HepG2 (cell line): Measurements from ENCODE around the gene TTC4. TPM values are rescaled to one million over a fixed set of nuclear protein-coding genes. Genes with fewer than 3 reads are reported as not detected.

Experiments
- ATAC-seq: fragments of 200-7000 bp; cut with Tn5 transposase; 3 replicates; pipeline ENCODE4 v1.9.1; 2020; ENCODE audit warnings: mild to moderate bottlenecking, moderate library complexity
- BruUV-seq: library from RNA; stranded (reverse); fragments of 400-500 nt; replicated peaks from 2 replicates; lab custom pipeline; 2021; lab: Mats Ljungman, UMichigan
- CTCF ChIA-PET: fragments of 300-600 bp; formaldehyde crosslinking; extraction: SDS; loops from one replicate; lab custom pipeline; 2021; ENCODE audit warnings: low total read pairs, inconsistent platforms, low intra/inter-chr PET ratio; lab: Yijun Ruan, JAX
- POLR2A ChIA-PET: fragments of 350-600 bp; sonication (Branson Sonifier 250); formaldehyde crosslinking; loops from one replicate; lab custom pipeline; 2020; ENCODE audit warnings: antibody characterized with exemption, inconsistent platforms; lab: Yijun Ruan, JAX
- DNase-seq: peaks from one replicate; pipeline ENCODE4 v3.0.0-alpha.2; 2015; ENCODE audit warnings: low spot score
- FAIRE-seq: peaks from 3 replicates; lab custom pipeline; 2011; peaks lifted over from hg19 to GRCh38; lab: Jason Lieb, UNC
- H2AFZ ChIP-seq: one replicate; pipeline ENCODE4 v1.6.1; 2011; ENCODE audit warnings: low read length, inconsistent platforms
- H3K27ac ChIP-seq: fragments of 300-600 bp; 3 replicates; pipeline ENCODE4 v1.8.0; 2011; ENCODE audit warnings: mixed run types, mild to moderate bottlenecking, mixed read lengths, low read length, inconsistent platforms; ENCODE audit not compliant: insufficient read depth; ENCODE audit errors: extremely low read length
- H3K27me3 ChIP-seq, 2 experiments: fragments of 200-600 bp in 1 of 2; 2 replicates in 1 of 2; 3 replicates in 1 of 2; pipeline versions ENCODE4 v1.6.0 to v1.8.0; 2011; ENCODE audit warnings: low read length in 2 of 2, mild to moderate bottlenecking in 2 of 2, moderate library complexity in 2 of 2, inconsistent platforms in 1 of 2; ENCODE audit not compliant: insufficient read depth in 2 of 2, control insufficient read depth in 1 of 2
- H3K36me3 ChIP-seq, 2 experiments: fragments of 200-600 bp in 1 of 2; replicated peaks in 1 of 2; 2 replicates in 1 of 2; 3 replicates in 1 of 2; pipeline versions ENCODE4 v1.5.1 to v1.8.0; 2011; ENCODE audit warnings: low read length in 2 of 2, inconsistent platforms in 1 of 2; ENCODE audit not compliant: insufficient read depth in 2 of 2, control insufficient read depth in 1 of 2
- H3K4me1 ChIP-seq: 2 replicates; pipeline ENCODE4 v1.5.1; 2012; ENCODE audit warnings: low read length, inconsistent platforms; ENCODE audit not compliant: insufficient read depth
- H3K4me2 ChIP-seq: 2 replicates; pipeline ENCODE4 v1.6.0; 2011; ENCODE audit warnings: low read depth, low read length, inconsistent platforms
- H3K4me3 ChIP-seq, 3 experiments: fragments of 200-600 bp in 1 of 3; sonication (generic), shearing (Covaris generic) in 1 of 3; replicated peaks in 1 of 3; 2 replicates each; pipeline ENCODE4 v1.5.1; 2011 to 2016; ENCODE audit warnings: low read length in 3 of 3, inconsistent platforms in 2 of 3, low read depth in 2 of 3, mild to moderate bottlenecking in 2 of 3, control low read depth in 1 of 3, mixed read lengths in 1 of 3; ENCODE audit not compliant: insufficient read depth in 1 of 3
- H3K79me2 ChIP-seq: one replicate; pipeline ENCODE4 v1.6.1; 2011; ENCODE audit warnings: low read length, inconsistent platforms; ENCODE audit not compliant: insufficient read depth
- H3K9ac ChIP-seq: 2 replicates; pipeline ENCODE4 v1.6.0; 2011; ENCODE audit warnings: mild to moderate bottlenecking, low read depth, low read length, inconsistent platforms; ENCODE audit not compliant: insufficient read depth
- H3K9me3 ChIP-seq: 2 replicates; pipeline ENCODE4 v1.5.1; 2012; ENCODE audit warnings: mild to moderate bottlenecking, low read length
- H4K20me1 ChIP-seq: 2 replicates; pipeline ENCODE4 v1.6.0; 2011; ENCODE audit warnings: inconsistent platforms, mild to moderate bottlenecking, low read length, moderate library complexity; ENCODE audit not compliant: insufficient read depth
- CC2D1A ChIP-seq: sonication (generic); formaldehyde crosslinking; IDR thresholded peaks from 2 replicates; pipeline ENCODE4 v1.8.1; 2023; ENCODE audit warnings: mild to moderate bottlenecking, missing genetic modification reagents
- CEBPB ChIP-seq: IDR thresholded peaks from 2 replicates; pipeline ENCODE4 v1.6.1; 2011; ENCODE audit warnings: low read depth, low read length, improper control_type of control experiment, borderline replicate concordance
- CEBPG ChIP-seq: IDR thresholded peaks from 2 replicates; pipeline ENCODE4 v1.6.1; 2016
- MEIS1 ChIP-seq: sonication (generic); formaldehyde crosslinking; IDR thresholded peaks from 2 replicates; pipeline ENCODE4 v1.9.0; 2021; ENCODE audit warnings: mild to moderate bottlenecking, missing genetic modification reagents, moderate library complexity, borderline replicate concordance
- ZNF329 ChIP-seq: sonication (generic); formaldehyde crosslinking; IDR thresholded peaks from 2 replicates; pipeline ENCODE4 v1.9.0; 2021; ENCODE audit warnings: low read depth, mild to moderate bottlenecking, missing genetic modification reagents
- ZNF570 ChIP-seq: sonication (generic); formaldehyde crosslinking; IDR thresholded peaks from 2 replicates; pipeline ENCODE4 v1.4.0; 2020; ENCODE audit warnings: mild to moderate bottlenecking, missing genetic modification reagents, borderline replicate concordance
- WGBS: methylation state at CpG from one replicate; pipeline ENCODE4 v1.1.6; 2017; ENCODE audit warnings: low lambda C conversion rate; 5-methylcytosine and 5-hydroxymethylcytosine counted together
- in situ Hi-C: cut with HindIII; loops from 2 replicates; pipeline ENCODE4 v1.10.0; 2017; ENCODE audit warnings: low pct_unique_long_range_greater_than_20kb; ENCODE audit not compliant: extremely low pct_ligation_motif_present
- intact Hi-C: fragments of 100-400 bp; cut with micrococcal nuclease; formaldehyde crosslinking; loops from one replicate; pipeline ENCODE4 v1.10.0; 2022; ENCODE audit not compliant: unreplicated experiment
- polyA plus RNA-seq, 8 experiments: library from polyadenylated mRNA; depleted of rRNA in 3 of 8; stranded (reverse) in 7 of 8; unstranded in 1 of 8; fragments of >200 nt; fragmentation: Illumina TruSeq in 4 of 8; extraction: Trizol in 4 of 8; gene quantifications; 2 replicates each; pipeline versions ENCODE4 v1.2.1 to v1.2.3, GENCODE V29; 2011 to 2016; ENCODE audit warnings: low read depth in 4 of 8, missing spikeins in 1 of 8, mixed read lengths in 1 of 8; ENCODE audit not compliant: insufficient read depth in 1 of 8
- total RNA-seq, 5 experiments: library from RNA; depleted of rRNA; stranded (reverse); fragments of >200 nt; fragmentation: Illumina TruSeq; extraction: Trizol; gene quantifications; 2 replicates each; pipeline ENCODE4 v1.2.3, GENCODE V29; 2016; ENCODE audit warnings: low read depth in 1 of 5
- TF ChIP-seq, protein P1 (sequence below): sonication (generic); formaldehyde crosslinking; IDR thresholded peaks from 2 replicates; pipeline ENCODE4 v1.5.0; 2020; ENCODE audit warnings: missing genetic modification reagents

TTC4 gene
- total and polyA plus RNA-seq, 2 of the 13 experiments (the other 11 are each of a cell fraction or from before 2014, with no cell fraction given): 13.1 to 24.7 TPM

DNA sequence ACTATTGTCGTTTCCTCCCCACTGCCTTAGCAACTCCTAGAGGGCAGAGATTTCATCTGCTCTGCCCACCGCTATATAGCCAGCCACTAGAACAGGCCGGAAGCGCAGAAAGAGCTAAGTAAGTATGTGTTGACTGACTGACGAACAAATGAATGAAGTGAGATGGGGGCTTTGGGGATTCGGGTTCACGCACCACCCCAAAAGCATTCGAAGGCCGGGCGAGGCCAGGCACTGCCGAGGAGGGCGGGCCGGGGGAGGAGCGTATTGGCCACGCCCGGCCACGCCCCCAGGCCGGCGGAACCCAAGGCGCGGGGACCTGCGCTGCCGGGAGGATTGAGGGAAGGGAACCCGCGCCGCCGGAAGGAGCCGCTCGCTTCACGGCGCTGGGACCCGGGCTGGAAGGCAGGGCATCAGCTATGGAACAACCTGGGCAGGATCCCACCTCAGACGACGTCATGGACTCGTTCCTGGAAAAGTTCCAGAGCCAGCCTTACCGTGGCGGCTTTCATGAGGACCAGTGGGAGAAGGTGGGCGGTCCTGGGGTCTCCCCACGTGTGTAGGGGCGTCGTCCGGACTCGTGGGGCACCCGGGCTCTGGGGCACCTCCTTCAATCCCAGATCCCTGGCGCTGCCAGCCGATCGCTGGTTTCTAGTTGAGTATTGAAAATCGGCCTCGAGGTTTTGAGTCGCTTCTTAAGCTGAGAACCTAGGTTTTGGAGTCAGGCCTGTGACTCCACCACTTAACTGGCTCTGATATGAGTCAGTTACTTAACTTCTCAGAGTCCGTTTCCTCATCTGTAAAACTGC is at the start of gene TTC4 (continued):
- TF ChIP-seq, protein P1, sequence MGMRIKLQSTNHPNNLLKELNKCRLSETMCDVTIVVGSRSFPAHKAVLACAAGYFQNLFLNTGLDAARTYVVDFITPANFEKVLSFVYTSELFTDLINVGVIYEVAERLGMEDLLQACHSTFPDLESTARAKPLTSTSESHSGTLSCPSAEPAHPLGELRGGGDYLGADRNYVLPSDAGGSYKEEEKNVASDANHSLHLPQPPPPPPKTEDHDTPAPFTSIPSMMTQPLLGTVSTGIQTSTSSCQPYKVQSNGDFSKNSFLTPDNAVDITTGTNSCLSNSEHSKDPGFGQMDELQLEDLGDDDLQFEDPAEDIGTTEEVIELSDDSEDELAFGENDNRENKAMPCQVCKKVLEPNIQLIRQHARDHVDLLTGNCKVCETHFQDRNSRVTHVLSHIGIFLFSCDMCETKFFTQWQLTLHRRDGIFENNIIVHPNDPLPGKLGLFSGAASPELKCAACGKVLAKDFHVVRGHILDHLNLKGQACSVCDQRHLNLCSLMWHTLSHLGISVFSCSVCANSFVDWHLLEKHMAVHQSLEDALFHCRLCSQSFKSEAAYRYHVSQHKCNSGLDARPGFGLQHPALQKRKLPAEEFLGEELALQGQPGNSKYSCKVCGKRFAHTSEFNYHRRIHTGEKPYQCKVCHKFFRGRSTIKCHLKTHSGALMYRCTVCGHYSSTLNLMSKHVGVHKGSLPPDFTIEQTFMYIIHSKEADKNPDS (CRISPR knock-in tag): 0 out of 2 replicates have a peak, but pooled peaks have one; percentile 39
- TF ChIP-seq ZNF570 (CRISPR knock-in tag): no peak
- TF ChIP-seq CC2D1A (CRISPR knock-in tag): no peak
- 0 out of 2 replicates have a peak, but pooled peaks have one; percentile 49 for TF ChIP-seq ZNF329 (CRISPR knock-in tag)

DNA sequence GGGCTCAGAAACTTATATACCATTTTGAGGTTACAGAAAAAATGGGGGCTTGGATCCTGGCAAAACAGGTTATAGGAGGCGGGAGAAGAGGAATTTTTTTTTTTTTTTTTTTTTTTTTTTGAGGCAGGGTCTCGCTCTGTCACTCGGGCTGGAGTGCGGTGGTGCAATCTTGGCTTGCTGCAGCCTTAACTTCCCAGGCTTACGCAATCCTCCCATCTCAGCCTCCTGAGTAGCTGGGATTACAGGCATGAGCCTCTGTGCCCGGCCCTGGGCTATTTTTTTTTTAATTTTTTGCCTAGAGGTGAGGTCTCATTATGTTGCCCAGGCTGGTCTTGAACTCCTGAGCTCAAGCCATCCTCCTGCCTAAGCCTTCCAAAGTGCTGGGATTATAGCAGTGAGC is 49.3 kb upstream of the TTC4 start:
- no peak overlapping the region for H3K27ac ChIP-seq
- TF ChIP-seq CEBPB (peak; percentile 64; the same call in 1 of the 2 replicates), MEIS1 (CRISPR knock-in tag) (no peak), CEBPG (0 out of 2 replicates have a peak, but pooled peaks have one; percentile 38)
- H3K4me1 ChIP-seq: no peaks in the 10 kb centered on the region
- H3K27me3 ChIP-seq: no peaks in the 10 kb centered on the region; a peak in 2 of 5 replicates
- H3K79me2 ChIP-seq: no peaks in the 10 kb centered on the region
- ChIA-PET CTCF (no interaction called here), POLR2A (no interaction called here)
- peaks cover 4% of the 10 kb centered on the region; the same call in 1 of the 2 replicates for H3K9me3 ChIP-seq
- no TSS peak for BruUV-seq
- 29% methylated on average over 6 of the region's 6 CpGs for WGBS
- no peak overlapping the region for H2AFZ ChIP-seq
- no peak overlapping the region for H3K4me3 ChIP-seq
- no peak for DNase-seq
- no peak for ATAC-seq
- FAIRE-seq: no peak
- H3K36me3 ChIP-seq: no peaks in the 10 kb centered on the region
- intact Hi-C loops (no loop called here), in situ Hi-C loops (no loop called here)
- H3K4me2 ChIP-seq: no peak overlapping the region
- H3K9ac ChIP-seq: no peak overlapping the region
- H4K20me1 ChIP-seq: no peaks in the 10 kb centered on the region
